ENCODE measurements around the gene KIRREL1.

Gene KIRREL1

GRCh38 chr1:158022554-158023312 lies 29.3 kb downstream of the KIRREL1 start:
- no peak overlapping the region for H3K4me3 ChIP-seq (ENCODE audit: low read length)
- DNase-seq (ENCODE audit: low read depth, low spot score) = no peak

GRCh38 chr1:158024737-158025136 lies 31.3 kb downstream of the KIRREL1 start:
- H3K4me3 ChIP-seq (ENCODE audit: low read length) = no peak overlapping the region
- DNase-seq (ENCODE audit: low read depth, low spot score) = no peak

GRCh38 chr1:158025576-158026230 lies 32.3 kb downstream of the KIRREL1 start:
- no peak overlapping the region for H3K4me3 ChIP-seq (ENCODE audit: low read length)
- no peak for DNase-seq (ENCODE audit: low read depth, low spot score)

GRCh38 chr1:158026651-158027050 lies 33.2 kb downstream of the KIRREL1 start:
- DNase-seq (ENCODE audit: low read depth, low spot score) = no peak

GRCh38 chr1:158027508-158027907 lies 34.1 kb downstream of the KIRREL1 start:
- H3K4me3 ChIP-seq (ENCODE audit: low read length) = no peak overlapping the region
- no peak for DNase-seq (ENCODE audit: low read depth, low spot score)

More at GRCh38 chr1:158026651-158027050, 33.2 kb downstream of the KIRREL1 start:
- no peak overlapping the region for H3K4me3 ChIP-seq (ENCODE audit: low read length)

- DNase-seq (ENCODE audit: low read depth, low spot score) = no peak
- no peak overlapping the region for H3K4me3 ChIP-seq (ENCODE audit: low read length)
These were observed 35.5 kb downstream of the KIRREL1 start for GRCh38 chr1:158028969-158029368.

- DNase-seq (ENCODE audit: low read depth, low spot score) = no peak
- no peak overlapping the region for H3K4me3 ChIP-seq (ENCODE audit: low read length)
These were observed 41.6 kb downstream of the KIRREL1 start for GRCh38 chr1:158035014-158035413.

- no peak overlapping the region for H3K4me3 ChIP-seq (ENCODE audit: low read length)
- DNase-seq (ENCODE audit: low read depth, low spot score) = peak; percentile 30
These were observed 42.6 kb downstream of the KIRREL1 start for GRCh38 chr1:158035976-158036583.

GRCh38 chr1:158037008-158037865 lies 43.8 kb downstream of the KIRREL1 start:
- no peak for DNase-seq (ENCODE audit: low read depth, low spot score)
- H3K4me3 ChIP-seq (ENCODE audit: low read length) = no peak overlapping the region

GRCh38 chr1:158037866-158038359 lies 44.5 kb downstream of the KIRREL1 start:
- no peak overlapping the region for H3K4me3 ChIP-seq (ENCODE audit: low read length)
- no peak for DNase-seq (ENCODE audit: low read depth, low spot score)

GRCh38 chr1:158038793-158039192 lies 45.3 kb downstream of the KIRREL1 start:
- DNase-seq (ENCODE audit: low read depth, low spot score) = no peak
- no peak overlapping the region for H3K4me3 ChIP-seq (ENCODE audit: low read length)

GRCh38 chr1:158039380-158039779 lies 45.9 kb downstream of the KIRREL1 start:
- DNase-seq (ENCODE audit: low read depth, low spot score) = no peak
- no peak overlapping the region for H3K4me3 ChIP-seq (ENCODE audit: low read length)

- no peak for DNase-seq (ENCODE audit: low read depth, low spot score)
- H3K4me3 ChIP-seq (ENCODE audit: low read length) = no peak overlapping the region
These were observed 46.9 kb downstream of the KIRREL1 start for GRCh38 chr1:158040323-158040722.

GRCh38 chr1:158043232-158043631 lies 49.8 kb downstream of the KIRREL1 start:
- H3K4me3 ChIP-seq (ENCODE audit: low read length) = no peak overlapping the region
- DNase-seq (ENCODE audit: low read depth, low spot score) = no peak

GRCh38 chr1:158045639-158046038 lies 52.2 kb downstream of the KIRREL1 start:
- no peak overlapping the region for H3K4me3 ChIP-seq (ENCODE audit: low read length)
- no peak for DNase-seq (ENCODE audit: low read depth, low spot score)

- H3K4me3 ChIP-seq (ENCODE audit: low read length) = no peak overlapping the region
- DNase-seq (ENCODE audit: low read depth, low spot score) = no peak
These were observed 53.5 kb downstream of the KIRREL1 start for GRCh38 chr1:158046715-158047510.

GRCh38 chr1:158048371-158049067 lies 55.1 kb downstream of the KIRREL1 start:
- H3K4me3 ChIP-seq (ENCODE audit: low read length) = no peak overlapping the region
- no peak for DNase-seq (ENCODE audit: low read depth, low spot score)

GRCh38 chr1:158049853-158050252 lies 56.4 kb downstream of the KIRREL1 start:
- H3K4me3 ChIP-seq (ENCODE audit: low read length) = no peak overlapping the region
- no peak for DNase-seq (ENCODE audit: low read depth, low spot score)
